ENCODE results near the gene MAJIN.

Gene MAJIN

DNA sequence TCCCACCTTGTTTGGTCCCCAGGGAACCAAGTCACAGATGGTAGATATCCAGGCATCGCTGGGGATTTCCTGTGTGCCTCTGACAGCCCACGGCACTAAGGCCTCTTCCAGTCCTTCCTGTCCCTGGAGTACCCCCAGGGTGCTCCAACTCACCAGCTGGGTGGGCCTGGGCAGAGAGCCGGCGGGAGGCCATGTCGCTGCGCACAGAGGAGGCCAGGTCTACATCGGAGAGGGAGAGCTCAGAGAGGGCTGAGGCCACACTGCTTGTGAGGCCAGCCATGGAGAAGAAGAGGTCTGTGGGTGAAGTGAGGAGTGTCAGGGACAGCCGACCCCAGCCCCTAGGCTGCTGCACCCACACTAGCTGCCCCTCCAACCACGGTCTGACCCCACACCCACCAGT is 60.2 kb downstream of the MAJIN start:
- Histone ChIP-seq H4K20me1 (ENCODE audit: insufficient read depth, low read length) (0 out of 2 replicates have a peak, but pooled peaks cover 2% of the 10 kb centered on the region), H3K4me2 (ENCODE audit: insufficient read depth, low read length) (no peak overlapping the region), H3K36me3 (ENCODE audit: insufficient read depth, low read length) (peaks cover 72% of the 10 kb centered on the region), H2AFZ (ENCODE audit: low read depth, low read length) (no peak overlapping the region), H3K4me1 (ENCODE audit: insufficient read depth, low read length) (peaks cover 17% of the 10 kb centered on the region), H3K4me3 (ENCODE audit: low read depth in 1 of 2, low read length in 2 of 2) (no peak overlapping the region), H3K27me3 (ENCODE audit: insufficient read depth, low read length, poor library complexity) (no peaks in the 10 kb centered on the region), H3K79me2 (ENCODE audit: insufficient read depth, low read length) (peaks cover 16% of the 10 kb centered on the region), H3K27ac (ENCODE audit: low read length) (no peak overlapping the region), H3K9me3 (ENCODE audit: insufficient read depth, low read length, severe bottlenecking) (no peaks in the 10 kb centered on the region), H3K9ac (ENCODE audit: low read depth, low read length) (no peak overlapping the region)
- DNase-seq (no peak), ATAC-seq (ENCODE audit: insufficient read depth, low read depth) (no peak)
- TF ChIP-seq, protein P1, sequence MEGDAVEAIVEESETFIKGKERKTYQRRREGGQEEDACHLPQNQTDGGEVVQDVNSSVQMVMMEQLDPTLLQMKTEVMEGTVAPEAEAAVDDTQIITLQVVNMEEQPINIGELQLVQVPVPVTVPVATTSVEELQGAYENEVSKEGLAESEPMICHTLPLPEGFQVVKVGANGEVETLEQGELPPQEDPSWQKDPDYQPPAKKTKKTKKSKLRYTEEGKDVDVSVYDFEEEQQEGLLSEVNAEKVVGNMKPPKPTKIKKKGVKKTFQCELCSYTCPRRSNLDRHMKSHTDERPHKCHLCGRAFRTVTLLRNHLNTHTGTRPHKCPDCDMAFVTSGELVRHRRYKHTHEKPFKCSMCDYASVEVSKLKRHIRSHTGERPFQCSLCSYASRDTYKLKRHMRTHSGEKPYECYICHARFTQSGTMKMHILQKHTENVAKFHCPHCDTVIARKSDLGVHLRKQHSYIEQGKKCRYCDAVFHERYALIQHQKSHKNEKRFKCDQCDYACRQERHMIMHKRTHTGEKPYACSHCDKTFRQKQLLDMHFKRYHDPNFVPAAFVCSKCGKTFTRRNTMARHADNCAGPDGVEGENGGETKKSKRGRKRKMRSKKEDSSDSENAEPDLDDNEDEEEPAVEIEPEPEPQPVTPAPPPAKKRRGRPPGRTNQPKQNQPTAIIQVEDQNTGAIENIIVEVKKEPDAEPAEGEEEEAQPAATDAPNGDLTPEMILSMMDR (IDR thresholded peaks at IDR 0.05; ENCODE audit: borderline replicate concordance, extremely low read depth, low read length, poor library complexity, severe bottlenecking) = no peak
- no peak for TF ChIP-seq EZH2 (IDR thresholded peaks at IDR 0.05; ENCODE audit: borderline replicate concordance, low read depth, low read length, severe bottlenecking)

DNA sequence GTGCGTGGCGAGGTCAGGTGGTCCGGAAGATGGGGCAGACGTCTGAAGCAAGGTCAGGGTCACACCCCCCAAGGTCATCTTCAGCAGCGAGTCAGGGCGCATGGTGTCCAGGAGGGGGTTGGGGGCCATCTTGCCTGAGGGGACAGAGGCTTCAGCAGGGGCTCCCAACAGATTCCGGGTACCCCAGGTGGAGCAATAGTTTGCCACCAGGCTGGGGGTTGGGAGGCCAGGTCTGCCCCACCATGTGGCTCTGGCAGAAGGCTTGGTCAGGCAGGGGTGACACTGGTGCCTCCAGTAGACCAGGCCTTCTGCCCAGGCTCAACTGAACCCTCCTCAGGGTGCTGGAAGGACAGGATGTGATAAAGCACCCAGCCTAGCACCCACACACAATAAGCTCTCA is 60.8 kb downstream of the MAJIN start:
- Histone ChIP-seq H4K20me1 (ENCODE audit: insufficient read depth, low read length) (0 out of 2 replicates have a peak, but pooled peaks cover 2% of the 10 kb centered on the region), H3K4me3 (ENCODE audit: low read depth in 1 of 2, low read length in 2 of 2) (no peak overlapping the region), H2AFZ (ENCODE audit: low read depth, low read length) (no peak overlapping the region), H3K36me3 (ENCODE audit: insufficient read depth, low read length) (peaks cover 77% of the 10 kb centered on the region), H3K4me1 (ENCODE audit: insufficient read depth, low read length) (peaks cover 13% of the 10 kb centered on the region), H3K4me2 (ENCODE audit: insufficient read depth, low read length) (no peak overlapping the region), H3K9ac (ENCODE audit: low read depth, low read length) (no peak overlapping the region), H3K27ac (ENCODE audit: low read length) (no peak overlapping the region), H3K79me2 (ENCODE audit: insufficient read depth, low read length) (peaks cover 11% of the 10 kb centered on the region), H3K27me3 (ENCODE audit: insufficient read depth, low read length, poor library complexity) (no peaks in the 10 kb centered on the region), H3K9me3 (ENCODE audit: insufficient read depth, low read length, severe bottlenecking) (no peaks in the 10 kb centered on the region)
- TF ChIP-seq, protein P1 (IDR thresholded peaks at IDR 0.05; ENCODE audit: borderline replicate concordance, extremely low read depth, low read length, poor library complexity, severe bottlenecking) = no peak
- TF ChIP-seq EZH2 (IDR thresholded peaks at IDR 0.05; ENCODE audit: borderline replicate concordance, low read depth, low read length, severe bottlenecking) = no peak
- ATAC-seq (ENCODE audit: insufficient read depth, low read depth) (no peak), DNase-seq (no peak)

DNA sequence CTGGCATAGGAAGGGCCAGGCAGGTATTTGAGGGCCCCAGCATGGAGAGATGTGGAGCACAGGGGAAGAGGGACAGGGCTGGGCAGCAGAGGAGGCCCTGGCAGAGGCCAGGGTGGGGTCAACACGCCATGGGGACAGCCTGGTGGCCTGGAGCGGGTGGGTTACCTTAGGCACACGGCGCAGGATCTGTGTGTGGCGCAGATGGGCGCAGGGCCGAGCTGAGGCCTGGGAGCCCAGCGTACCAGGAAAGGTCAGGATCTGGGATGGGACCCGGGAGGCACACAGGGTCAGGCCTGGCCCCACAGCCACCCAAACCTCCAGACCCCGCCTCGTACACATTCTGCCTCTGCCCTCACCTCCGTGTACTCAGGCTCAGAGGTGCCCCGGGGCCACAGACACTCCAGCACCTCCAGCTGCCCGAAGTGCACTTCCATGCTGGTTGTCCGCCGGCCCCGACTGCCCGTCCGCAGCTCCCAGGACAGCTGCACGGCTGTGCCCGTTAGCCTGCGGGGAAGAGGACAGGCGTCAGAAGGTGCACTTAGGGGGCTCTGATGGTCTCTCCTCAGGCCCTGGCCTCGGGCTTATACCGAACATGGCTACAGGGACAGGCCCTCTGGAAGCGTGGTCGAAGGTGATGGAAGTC is 61.3 kb downstream of the MAJIN start:
- no peak for DNase-seq
- no peak overlapping the region for H3K4me3 ChIP-seq (ENCODE audit: low read depth in 1 of 2, low read length in 2 of 2)
- ATAC-seq (ENCODE audit: insufficient read depth, low read depth) = no peak
- no peaks in the 10 kb centered on the region; the same call in 1 of the 2 replicates for H4K20me1 ChIP-seq (ENCODE audit: insufficient read depth, low read length)
- H3K4me1 ChIP-seq (ENCODE audit: insufficient read depth, low read length) = peaks cover 8% of the 10 kb centered on the region
- H3K9me3 ChIP-seq (ENCODE audit: insufficient read depth, low read length, severe bottlenecking) = no peaks in the 10 kb centered on the region
- H2AFZ ChIP-seq (ENCODE audit: low read depth, low read length) = no peak overlapping the region
- no peak overlapping the region for H3K4me2 ChIP-seq (ENCODE audit: insufficient read depth, low read length)
- H3K27me3 ChIP-seq (ENCODE audit: insufficient read depth, low read length, poor library complexity) = no peaks in the 10 kb centered on the region
- H3K27ac ChIP-seq (ENCODE audit: low read length) = no peak overlapping the region
- peaks cover 83% of the 10 kb centered on the region for H3K36me3 ChIP-seq (ENCODE audit: insufficient read depth, low read length)
- TF ChIP-seq, protein P1 (IDR thresholded peaks at IDR 0.05; ENCODE audit: borderline replicate concordance, extremely low read depth, low read length, poor library complexity, severe bottlenecking) = no peak
- TF ChIP-seq EZH2 (IDR thresholded peaks at IDR 0.05; ENCODE audit: borderline replicate concordance, low read depth, low read length, severe bottlenecking) = no peak
- no peak overlapping the region for H3K9ac ChIP-seq (ENCODE audit: low read depth, low read length)
- H3K79me2 ChIP-seq (ENCODE audit: insufficient read depth, low read length) = peaks cover 5% of the 10 kb centered on the region

Measured in DND-41 (cell line).